Endothelial cell of umbilical vein (primary cell): ENCODE data around the gene MT1HL1. TPM values are rescaled to one million over a fixed set of nuclear protein-coding genes. Genes with fewer than 3 reads are reported as not detected.

Experiments used
- BruUV-seq: library from RNA; stranded (reverse); fragments of 400-500 nt; replicated peaks from 2 replicates; lab custom pipeline; 2021; lab: Mats Ljungman, UMichigan
- CTCF ChIA-PET: fragments of 300-600, 350-600 bp; sonication (Branson Sonifier 250); formaldehyde crosslinking; loops from one replicate; lab custom pipeline; 2021; ENCODE audit warnings: antibody characterized with exemption, inconsistent platforms; lab: Charles Lee
- POLR2A ChIA-PET: fragments of 300-600, 350-600 bp; sonication (Branson Sonifier 250); formaldehyde crosslinking; loops from one replicate; lab custom pipeline; 2021; ENCODE audit warnings: antibody characterized with exemption, inconsistent platforms; lab: Charles Lee
- DNase-seq: peaks from one replicate; pipeline ENCODE4 v3.0.0-alpha.2; 2011; ENCODE audit warnings: low read depth, low spot score
- FAIRE-seq: peaks from 2 replicates; lab custom pipeline; 2011; peaks lifted over from hg19 to GRCh38; lab: Jason Lieb, UNC
- H2AFZ ChIP-seq: 2 replicates; pipeline ENCODE4 v1.6.0; 2012; ENCODE audit warnings: low read depth, low read length, control low read depth, inconsistent platforms
- H3K27ac ChIP-seq: 2 replicates; pipeline ENCODE4 v1.5.1; 2011; ENCODE audit warnings: low read depth, mild to moderate bottlenecking, control low read depth, low read length, moderate library complexity; ENCODE audit not compliant: insufficient read depth
- H3K27me3 ChIP-seq, 2 experiments: 2 replicates each; pipeline versions ENCODE4 v1.6.0 to v1.6.1; 2011; ENCODE audit warnings: low read length in 2 of 2, mixed read lengths in 1 of 2; ENCODE audit not compliant: control insufficient read depth in 2 of 2, insufficient read depth in 2 of 2
- H3K36me3 ChIP-seq, 2 experiments: 2 replicates in 1 of 2; 3 replicates in 1 of 2; pipeline ENCODE4 v1.5.1; 2011; ENCODE audit warnings: low read length in 2 of 2, mild to moderate bottlenecking in 1 of 2, moderate library complexity in 1 of 2; ENCODE audit not compliant: control insufficient read depth in 2 of 2, insufficient read depth in 2 of 2; ENCODE audit errors: extremely low read depth in 1 of 2
- H3K4me1 ChIP-seq: 3 replicates; pipeline ENCODE4 v1.5.1; 2011; ENCODE audit warnings: mild to moderate bottlenecking, low read length; ENCODE audit not compliant: control insufficient read depth, insufficient read depth; ENCODE audit errors: extremely low read depth
- H3K4me2 ChIP-seq: 2 replicates; pipeline ENCODE4 v1.6.1; 2011; ENCODE audit warnings: low read length, control low read depth, mixed read lengths; ENCODE audit not compliant: insufficient read depth
- H3K4me3 ChIP-seq, 3 experiments: fragments of 200-600 bp in 1 of 3; sonication (generic), shearing (Covaris generic) in 1 of 3; replicated peaks in 1 of 3; 2 replicates each; pipeline ENCODE4 v1.5.1; 2011 to 2016; ENCODE audit warnings: control low read depth in 3 of 3, low read length in 3 of 3, mild to moderate bottlenecking in 2 of 3, inconsistent platforms in 1 of 3, low read depth in 1 of 3, moderate library complexity in 1 of 3; ENCODE audit not compliant: insufficient read depth in 1 of 3
- H3K79me2 ChIP-seq: 2 replicates; pipeline ENCODE4 v1.6.0; 2012; ENCODE audit warnings: low read length, inconsistent platforms; ENCODE audit not compliant: control insufficient read depth, insufficient read depth
- H3K9ac ChIP-seq: replicated peaks from 2 replicates; pipeline ENCODE3; 2011; ENCODE audit warnings: low read length, control low read depth; ENCODE audit not compliant: insufficient read depth; ENCODE audit errors: extremely low read depth
- H3K9me1 ChIP-seq: replicated peaks from 3 replicates; pipeline ENCODE4 v1.6.0; 2011; ENCODE audit warnings: mild to moderate bottlenecking, low read length; ENCODE audit not compliant: control insufficient read depth, insufficient read depth; ENCODE audit errors: extremely low read depth
- H3K9me3 ChIP-seq: replicated peaks from 2 replicates; pipeline ENCODE4 v1.5.1; 2012; ENCODE audit warnings: low read length, inconsistent platforms; ENCODE audit not compliant: control insufficient read depth, insufficient read depth
- H4K20me1 ChIP-seq: replicated peaks from 2 replicates; pipeline ENCODE3; 2011; ENCODE audit warnings: mild to moderate bottlenecking, low read length; ENCODE audit not compliant: control insufficient read depth, insufficient read depth; ENCODE audit errors: extremely low read depth
- CTCF ChIP-seq, 2 donors: IDR thresholded peaks; 1 replicate in 1 of 2; 2 replicates in 1 of 2; pipeline ENCODE4 v1.5.1; 2011; ENCODE audit warnings: low read length in 2 of 2, mild to moderate bottlenecking in 2 of 2, moderate library complexity in 2 of 2, control low read depth in 1 of 2, inconsistent platforms in 1 of 2, low read depth in 1 of 2; ENCODE audit not compliant: insufficient read depth in 1 of 2; ENCODE audit errors: extremely low read depth in 1 of 2
- EZH2 ChIP-seq: IDR thresholded peaks from 2 replicates; pipeline ENCODE4 v1.6.1; 2012; ENCODE audit warnings: borderline replicate concordance, low read depth, mild to moderate bottlenecking, moderate library complexity, low read length, inconsistent platforms; ENCODE audit not compliant: severe bottlenecking
- FOS ChIP-seq: IDR thresholded peaks from 2 replicates; pipeline ENCODE4 v1.6.1; 2011; ENCODE audit warnings: mild to moderate bottlenecking, low read length, moderate library complexity, borderline replicate concordance; ENCODE audit not compliant: insufficient read depth
- GATA2 ChIP-seq: IDR thresholded peaks from 2 replicates; pipeline ENCODE4 v1.7.0; 2011; ENCODE audit warnings: low read depth, mild to moderate bottlenecking, moderate library complexity, mixed read lengths, low read length; ENCODE audit not compliant: insufficient read length, insufficient read depth
- JUN ChIP-seq: IDR thresholded peaks from 2 replicates; pipeline ENCODE4 v1.6.1; 2011; ENCODE audit warnings: borderline replicate concordance, low read depth; ENCODE audit not compliant: insufficient read length, insufficient read depth
- MAX ChIP-seq: IDR thresholded peaks from 2 replicates; pipeline ENCODE4 v1.6.1; 2011; ENCODE audit not compliant: insufficient read depth, insufficient read length
- MYC ChIP-seq: IDR thresholded peaks from one replicate; pipeline ENCODE4 v1.6.1; 2011; ENCODE audit warnings: mild to moderate bottlenecking, low read depth, low read length
- POLR2A ChIP-seq: IDR thresholded peaks from 2 replicates; pipeline ENCODE4 v1.6.1; 2012; ENCODE audit warnings: low read depth, mild to moderate bottlenecking, control low read depth, low read length
- POLR2AphosphoS5 ChIP-seq: IDR thresholded peaks from 2 replicates; pipeline ENCODE4 v1.6.1; 2012; ENCODE audit warnings: low read depth, mild to moderate bottlenecking, control low read depth, low read length, moderate library complexity; ENCODE audit not compliant: insufficient read depth
- dilution Hi-C: fragments of 300-500 bp; cut with MboI; formaldehyde crosslinking; loops from one replicate; pipeline ENCODE4 v1.15.0; 2019; ENCODE audit warnings: low sequenced_read_pairs; ENCODE audit not compliant: extremely low pct_ligation_motif_present
- intact Hi-C: fragments of 100-400 bp; cut with micrococcal nuclease; formaldehyde crosslinking; loops from one replicate; pipeline ENCODE4 v1.10.0; 2022
- polyA plus RNA-seq, 4 experiments: library from polyadenylated mRNA; depleted of rRNA in 3 of 4; stranded (reverse) in 3 of 4; unstranded in 1 of 4; fragments of >200 nt; gene quantifications; 2 replicates each; pipeline versions ENCODE4 v1.2.1 to v1.2.3, GENCODE V29; 2011 to 2012; ENCODE audit warnings: missing spikeins in 1 of 4
- total RNA-seq: library from RNA; stranded (reverse); gene quantifications from 2 replicates; pipeline ENCODE4 v1.2.3, GENCODE V29; 2021

Gene MT1HL1
- total and polyA plus RNA-seq, 2 donors (not counting 3 experiments of a cell fraction or from before 2014, with no cell fraction given) = not detected

- Histone ChIP-seq H3K9ac (no peak overlapping the region), H3K9me3 (peaks cover 2% of the 10 kb centered on the region), H3K79me2 (no peaks in the 10 kb centered on the region), H2AFZ (no peak overlapping the region), H3K4me3 (no peak overlapping the region), H3K36me3 (no peaks in the 10 kb centered on the region), H4K20me1 (no peaks in the 10 kb centered on the region), H3K27ac (no peak overlapping the region), H3K27me3 (no peaks in the 10 kb centered on the region), H3K4me1 (no peaks in the 10 kb centered on the region), H3K4me2 (no peak overlapping the region), H3K9me1 (no peaks in the 10 kb centered on the region)
- ChIA-PET POLR2A (no interaction called here), CTCF (no interaction called here)
- no TSS peak for BruUV-seq
- DNase-seq (no peak), FAIRE-seq (no peak)
- intact Hi-C loops (no loop called here), dilution Hi-C loops (no loop called here)
- TF ChIP-seq POLR2AphosphoS5 (no peak), MAX (no peak), POLR2A (no peak), EZH2 (no peak), CTCF (IDR thresholded peaks at IDR 0.05; ENCODE audit: extremely low read depth in 1 of 2, insufficient read depth in 1 of 2, low read depth in 1 of 2, low read length in 2 of 2) (no peak), FOS (no peak), JUN (no peak), GATA2 (no peak), MYC (no peak)
Measured at GRCh38 chr1:237016626-237017025, 12.4 kb upstream of the MT1HL1 start.
